ENCODE results near the gene CHEK2.
"Not testable (repeated sequence)": the region's sequence is repeated elsewhere in the genome, so short reads cannot be mapped to it uniquely, and the experiment has no call there.

The CHEK2 gene

DNA sequence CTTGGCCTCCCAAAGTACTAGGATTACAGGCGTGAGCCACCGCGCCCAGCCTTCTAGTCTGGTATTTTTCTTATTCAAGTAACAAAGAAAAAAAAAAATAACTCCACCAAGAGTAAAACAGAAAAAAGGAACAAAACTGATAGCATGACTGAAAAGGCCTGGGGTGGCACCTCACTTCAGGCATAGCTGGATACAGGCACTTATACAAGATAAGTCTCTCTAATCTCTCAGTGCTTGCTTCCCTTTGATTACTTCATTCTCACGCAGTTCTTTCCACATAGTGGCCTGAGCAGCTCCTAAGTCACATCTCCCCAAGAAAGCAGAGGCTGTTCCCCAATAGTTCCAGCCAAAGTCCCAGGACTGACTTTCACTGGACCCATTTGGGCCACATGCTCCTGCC, 58.7 kb downstream of the CHEK2 start:
- DNase-seq = not testable (repeated sequence)

DNA sequence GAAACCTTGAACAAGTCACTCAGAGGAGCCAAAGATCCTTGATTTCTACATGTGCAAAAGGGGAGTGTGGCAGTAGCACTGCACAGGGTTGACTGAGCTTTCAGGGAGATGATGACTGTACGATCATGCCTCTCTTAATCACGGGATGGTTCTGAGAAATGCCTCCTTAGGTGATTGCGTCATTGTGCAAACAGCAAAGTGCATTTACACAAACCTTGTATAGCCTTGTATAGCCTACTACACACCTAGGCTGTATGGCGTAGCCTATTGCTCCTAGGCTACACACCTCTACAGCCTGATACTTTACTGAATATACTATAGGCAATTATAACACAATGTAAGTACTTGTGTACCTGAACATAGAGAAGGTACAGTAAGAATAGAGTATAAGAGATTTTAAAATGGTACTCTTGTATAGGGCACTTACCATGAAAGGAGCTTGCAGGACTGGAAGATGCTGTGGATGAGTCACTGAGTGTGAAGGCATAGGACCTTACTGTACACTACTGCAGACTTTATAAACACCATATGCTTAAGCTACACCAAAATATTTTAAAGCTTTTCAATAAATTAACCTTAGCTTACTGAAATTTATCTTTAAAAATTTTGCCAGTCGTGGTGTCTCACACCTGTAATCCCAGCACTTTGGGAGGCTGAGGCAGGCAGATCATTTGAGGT, 60.7 kb downstream of the CHEK2 start:
- not testable (repeated sequence) for DNase-seq

DNA sequence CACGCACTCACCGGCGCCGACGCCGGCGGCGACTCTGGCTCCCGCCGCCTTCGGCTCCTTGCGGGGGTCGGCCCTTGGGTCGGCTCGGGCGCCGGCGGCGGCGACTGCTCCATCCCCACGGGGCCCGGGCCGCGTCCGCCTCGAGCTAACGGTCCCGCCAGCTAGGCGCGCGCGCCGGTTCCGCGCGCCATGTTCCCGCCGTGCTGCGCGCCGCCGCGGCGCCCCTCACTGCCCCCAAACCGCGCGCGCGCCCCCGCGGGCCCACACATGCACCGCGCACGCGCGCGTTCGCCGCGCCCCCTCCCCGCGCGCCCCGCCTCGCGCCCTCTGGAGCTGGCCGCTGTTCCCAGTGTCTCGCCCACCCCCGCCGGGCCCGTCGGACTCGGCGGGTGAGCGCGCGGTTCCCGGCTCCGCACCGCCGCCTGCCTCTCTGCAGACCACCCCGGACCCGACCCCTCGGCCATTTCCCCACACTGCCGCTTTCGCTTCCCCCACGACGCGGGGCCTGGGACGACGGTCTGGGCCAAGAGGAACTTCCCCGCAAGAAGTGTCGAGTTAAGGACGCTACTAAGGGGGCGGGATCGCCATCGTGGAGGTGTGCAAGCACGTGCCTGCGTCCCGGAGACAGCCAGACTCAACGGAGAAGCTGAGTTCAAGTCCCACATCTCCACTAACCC, 61.9 kb downstream of the CHEK2 start, which contains the start of gene TTC28:
TTC28 (minus strand) TSS at position 230 of the 677 bp plus-strand sequence; CDS start at position 113, 117 bp downstream.
- not testable (repeated sequence) for DNase-seq

DNA sequence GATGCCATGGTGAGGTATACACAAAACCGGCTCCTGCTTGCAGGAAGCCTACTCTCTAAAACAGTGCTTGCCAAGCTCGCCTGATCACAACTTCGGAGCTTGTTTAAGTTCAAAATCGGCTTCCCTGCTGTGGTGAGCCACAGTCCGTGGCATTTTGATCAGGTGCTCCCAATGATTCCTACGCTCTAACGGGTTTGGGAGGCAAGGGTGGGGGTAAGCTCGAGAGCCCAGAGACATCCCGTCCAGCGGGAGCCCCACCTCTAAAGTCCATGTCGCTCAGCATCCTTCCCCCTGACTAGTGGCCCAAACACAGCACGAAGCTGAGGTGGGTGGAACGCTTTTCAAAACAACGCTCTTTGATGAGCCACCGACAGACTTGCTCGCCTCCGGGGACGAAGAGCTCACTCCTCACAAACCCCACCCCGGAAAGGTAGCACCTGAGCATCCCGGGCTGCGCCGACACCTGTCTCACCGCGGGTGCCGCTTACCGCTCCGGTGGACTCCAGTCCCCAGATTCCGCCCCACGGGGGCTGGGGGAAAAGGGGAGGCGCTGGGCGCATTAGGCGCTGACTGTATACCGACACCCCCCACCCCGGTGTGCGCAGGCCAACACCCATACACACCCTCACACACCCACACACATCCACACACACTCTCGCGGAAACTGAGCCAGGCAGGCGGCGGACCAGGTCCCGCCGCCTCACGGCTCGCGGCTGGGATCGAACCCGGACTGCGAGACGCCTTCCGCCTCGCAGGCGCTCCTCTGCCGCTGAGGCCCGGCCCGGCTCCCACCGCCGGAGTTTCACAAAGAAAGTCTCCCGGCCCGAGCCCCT, 62.6 kb downstream of the CHEK2 start:
- not testable (repeated sequence) for DNase-seq

DNA sequence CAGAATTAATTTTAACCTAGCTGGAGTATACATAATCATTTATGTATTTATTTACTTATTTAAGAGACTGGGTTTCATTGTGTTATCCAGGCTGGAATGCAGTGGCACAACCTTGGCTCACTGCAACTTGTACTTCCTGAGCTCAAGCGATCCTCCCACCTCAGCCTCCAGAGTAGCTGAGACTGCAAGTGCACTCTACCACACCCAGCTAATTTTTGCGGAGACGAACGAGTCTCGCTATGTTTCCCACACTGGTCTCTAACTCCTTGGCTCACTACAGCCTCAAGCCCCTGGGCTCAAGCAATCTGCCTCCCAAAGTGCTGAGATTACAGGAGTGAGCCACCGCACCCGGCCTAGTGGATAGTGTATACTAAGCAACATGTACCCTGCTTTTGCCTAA, 63.5 kb downstream of the CHEK2 start:
- DNase-seq = not testable (repeated sequence)

DNA sequence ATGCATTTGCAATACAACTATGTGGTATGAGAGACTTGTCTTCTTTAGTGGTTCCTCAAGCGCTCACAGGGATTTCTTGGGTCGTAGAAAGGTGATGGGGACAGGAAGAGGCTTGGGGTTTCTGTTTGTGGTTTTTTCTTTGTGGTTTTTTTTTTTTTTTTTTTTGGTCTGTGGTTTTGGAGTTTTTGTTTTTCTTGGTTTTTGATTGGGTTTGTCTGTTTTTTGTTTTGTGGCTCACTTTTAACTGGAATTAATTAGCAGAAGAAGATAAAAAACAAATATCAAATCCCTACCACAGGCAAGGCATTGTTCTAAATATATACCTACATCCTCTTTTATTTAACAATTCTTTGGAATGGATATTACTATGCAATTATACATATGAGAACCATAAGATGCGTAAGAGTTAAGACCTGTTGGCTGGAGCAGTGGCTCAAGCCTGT, 67.5 kb downstream of the CHEK2 start:
- no peak for DNase-seq

DNA sequence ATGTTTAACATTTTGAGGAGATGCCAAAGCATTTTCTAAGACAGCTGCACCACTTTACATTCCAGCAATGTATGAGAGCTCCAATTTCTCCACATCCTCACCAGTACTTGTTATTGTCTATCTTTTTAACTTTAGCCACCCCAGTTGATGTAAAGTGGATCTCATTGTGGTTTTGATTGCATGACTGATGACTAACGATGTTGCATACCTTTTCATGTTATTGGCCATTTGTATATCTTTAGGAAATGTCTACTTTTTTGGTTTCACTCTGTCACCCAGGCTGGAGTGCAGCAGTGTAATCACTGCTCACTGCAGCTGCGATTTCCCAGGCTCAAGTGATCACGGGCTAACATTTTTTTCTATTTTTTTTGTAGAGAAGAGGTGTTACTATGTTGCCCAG, 70.9 kb downstream of the CHEK2 start:
- DNase-seq = no peak

DNA sequence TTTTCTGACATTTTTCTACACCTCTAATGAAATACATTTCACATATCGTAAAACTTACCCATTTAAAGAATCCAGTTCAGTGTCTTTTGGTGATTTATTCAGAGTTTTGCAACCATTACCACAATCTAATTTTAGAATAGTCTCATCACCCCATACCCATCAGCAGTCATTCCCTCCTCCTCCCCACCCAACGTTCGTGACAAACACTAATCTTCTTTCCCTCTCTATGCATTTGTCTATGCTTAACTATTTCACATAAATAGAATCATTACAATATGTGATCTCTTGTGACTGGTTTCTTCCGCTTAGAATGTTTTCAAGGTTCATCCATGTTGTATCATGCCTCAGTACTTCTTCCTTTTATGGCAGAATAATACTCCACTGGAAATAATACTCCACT, 71.5 kb downstream of the CHEK2 start:
- no peak for DNase-seq

DNA sequence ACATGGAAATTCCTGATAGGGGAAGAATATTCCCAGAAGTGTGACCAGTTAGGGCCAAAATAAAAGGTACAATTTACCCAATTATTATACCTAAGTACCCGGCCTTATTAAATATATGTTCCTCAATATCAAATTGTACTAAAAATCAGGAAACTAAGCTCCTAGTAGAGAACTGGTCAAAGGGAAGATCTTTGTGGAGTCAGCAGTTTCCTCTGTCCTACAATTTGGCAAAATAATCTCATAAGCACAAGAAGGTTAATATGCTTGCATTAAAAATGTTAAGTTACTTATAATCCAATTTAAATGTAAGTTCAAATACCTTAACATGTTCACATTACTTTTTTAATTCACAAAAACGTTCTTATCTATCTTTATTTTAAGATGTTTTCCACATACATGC, 72.2 kb downstream of the CHEK2 start:
- DNase-seq = no peak

DNA sequence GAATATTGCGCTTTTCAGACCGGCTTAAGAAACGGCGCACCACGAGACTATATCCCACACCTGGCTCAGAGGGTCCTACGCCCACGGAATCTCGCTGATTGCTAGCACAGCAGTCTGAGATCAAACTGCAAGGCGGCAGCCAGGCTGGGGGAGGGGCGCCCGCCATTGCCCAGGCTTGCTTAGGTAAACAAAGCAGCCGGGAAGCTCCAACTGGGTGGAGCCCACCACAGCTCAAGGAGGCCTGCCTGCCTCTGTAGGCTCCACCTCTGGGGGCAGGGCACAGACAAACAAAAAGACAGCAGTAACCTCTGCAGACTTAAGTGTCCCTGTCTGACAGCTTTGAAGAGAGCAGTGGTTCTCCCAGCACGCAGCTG, 78.1 kb downstream of the CHEK2 start:
- not testable (repeated sequence) for DNase-seq

DNA sequence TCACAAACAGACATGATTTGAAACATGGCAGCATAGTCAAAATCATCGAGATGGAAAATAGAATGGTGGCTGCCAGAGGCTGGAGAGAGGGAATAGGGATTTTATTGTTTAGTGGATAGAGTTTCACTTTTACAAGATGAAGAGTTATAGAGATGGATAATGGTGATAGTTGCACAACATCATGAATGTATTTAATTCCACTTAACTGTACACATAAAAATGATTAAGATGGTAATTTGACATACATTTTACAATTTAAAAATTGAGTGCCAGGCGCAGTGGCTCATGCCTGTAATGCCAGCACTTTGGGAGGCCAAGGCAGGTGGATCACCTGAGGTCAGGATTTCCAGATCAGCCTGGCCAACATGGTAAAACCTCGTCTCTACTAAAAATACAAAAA, 83.2 kb downstream of the CHEK2 start:
- DNase-seq = no peak

DNA sequence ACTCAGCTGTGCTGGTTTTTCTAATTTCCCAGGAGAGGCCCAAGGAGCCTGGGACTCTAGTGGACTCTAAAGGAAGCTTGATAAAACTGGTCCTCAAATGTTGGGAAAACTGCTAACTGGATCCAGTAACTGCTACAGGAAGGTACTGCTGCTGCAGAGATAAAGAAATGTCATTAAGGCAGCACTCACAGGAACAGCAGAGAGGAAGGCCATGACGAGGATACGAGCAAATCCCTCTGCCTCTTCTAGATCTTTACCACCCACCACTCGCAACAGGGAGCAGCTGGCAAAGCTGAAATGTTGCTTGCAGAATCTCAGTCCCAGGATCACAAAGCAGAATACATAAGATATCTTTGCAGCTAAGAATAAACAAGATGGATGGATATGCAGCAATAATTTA, 85.4 kb downstream of the CHEK2 start:
- no peak for DNase-seq

DNA sequence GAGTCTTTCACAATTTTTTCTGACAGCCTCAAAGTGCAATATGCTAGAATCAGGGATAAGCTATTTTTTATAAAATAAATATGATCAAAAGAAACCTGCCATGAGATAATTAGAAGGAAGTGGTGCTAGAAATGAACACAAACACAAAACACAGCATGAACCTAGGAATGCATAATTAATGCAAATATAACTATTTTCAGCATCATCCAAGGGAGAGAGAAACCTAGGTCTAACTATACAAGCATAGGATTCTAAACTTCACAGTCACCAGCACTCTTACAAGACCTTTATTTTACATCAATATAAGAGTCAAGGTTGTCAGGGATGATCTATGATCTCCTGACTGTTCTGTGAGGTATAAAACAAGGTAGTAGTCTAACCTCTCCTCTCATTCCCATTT, 91.2 kb downstream of the CHEK2 start:
- DNase-seq = no peak

DNA sequence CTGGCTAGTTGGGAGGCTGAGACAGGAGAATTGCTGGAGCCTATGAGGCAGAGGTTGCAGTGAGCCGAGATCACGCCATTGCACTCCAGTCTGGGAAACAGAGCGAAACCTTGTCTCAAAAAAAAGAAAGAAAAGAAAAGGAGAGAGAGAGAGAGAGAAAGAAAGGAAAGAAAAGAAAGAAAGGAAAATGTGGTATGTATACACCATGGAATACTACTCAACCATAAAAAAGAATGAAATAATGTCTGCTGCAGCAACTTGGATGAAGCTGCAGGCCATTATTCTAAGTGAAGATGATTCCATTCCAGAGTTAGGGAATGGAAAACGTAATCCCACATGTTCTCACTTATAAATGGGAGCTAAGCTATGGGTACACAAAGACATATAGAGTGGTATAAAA, 92.8 kb downstream of the CHEK2 start:
- DNase-seq = no peak

DNA sequence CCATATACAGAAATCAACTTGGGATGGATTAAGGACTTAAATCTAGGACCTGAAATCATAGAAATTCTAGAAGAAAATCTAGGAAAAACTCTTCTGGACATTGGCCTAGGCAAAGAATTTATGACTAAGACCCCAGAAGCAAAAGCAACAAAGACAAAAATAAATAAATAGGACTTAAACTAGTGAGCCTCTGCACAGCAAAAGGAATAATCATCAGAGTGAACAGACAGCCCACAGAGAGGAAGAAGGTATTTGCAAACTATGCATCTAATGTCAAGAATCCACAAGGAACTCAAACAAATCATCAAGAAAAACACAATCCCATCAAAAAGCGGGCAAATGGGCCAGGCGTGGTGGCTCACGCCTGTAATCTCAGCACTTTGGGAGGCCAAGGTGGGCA, 94.4 kb downstream of the CHEK2 start:
- no peak for DNase-seq

DNA sequence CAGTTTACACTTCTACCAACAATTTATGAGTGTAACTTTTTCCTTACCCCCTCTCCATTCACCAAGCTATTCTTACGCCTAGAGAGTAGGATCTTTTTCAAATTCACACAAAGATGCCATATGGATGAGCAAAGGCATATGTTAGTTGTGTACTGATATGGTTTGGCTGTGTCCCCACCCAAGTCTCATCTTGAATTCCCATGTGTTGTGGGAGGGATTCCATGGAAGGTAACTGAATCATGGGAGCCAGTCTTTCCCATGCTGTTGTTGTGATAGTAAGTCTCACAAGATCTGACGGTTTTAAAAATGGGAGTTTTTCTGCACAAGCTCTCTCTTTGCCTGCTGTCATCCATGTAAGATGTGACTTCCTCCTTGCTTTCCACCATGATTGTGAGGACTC, 102.3 kb downstream of the CHEK2 start:
- DNase-seq = no peak
